ENCODE results near the gene LAMB4.

- TF ChIP-seq CTCF (IDR thresholded peaks at IDR 0.05) = no peak
- TF ChIP-seq EZH2 (IDR thresholded peaks at IDR 0.05; ENCODE audit: borderline replicate concordance, insufficient read depth, low read depth, low read length, poor library complexity, severe bottlenecking) = no peak
Measured at GRCh38 chr7:108129018-108129965, 869 bp downstream of the LAMB4 start.
